Stimulated activated CD4-positive, alpha-beta T cell treated with anti-CD3 and anti-CD28 coated beads, Interleukin-12 subunit alpha, Interleukin-12 subunit beta, amount 100 ng/mL, for 4 hours (primary cell): ENCODE results near the gene MUC20.
"Not testable (repeated sequence)": the region's sequence is repeated elsewhere in the genome, so short reads cannot be mapped to it uniquely, and the experiment has no call there.

Experiments
- DNase-seq: peaks from one replicate; pipeline ENCODE4 v3.0.0-alpha.2; 2020

The MUC20 gene

DNA sequence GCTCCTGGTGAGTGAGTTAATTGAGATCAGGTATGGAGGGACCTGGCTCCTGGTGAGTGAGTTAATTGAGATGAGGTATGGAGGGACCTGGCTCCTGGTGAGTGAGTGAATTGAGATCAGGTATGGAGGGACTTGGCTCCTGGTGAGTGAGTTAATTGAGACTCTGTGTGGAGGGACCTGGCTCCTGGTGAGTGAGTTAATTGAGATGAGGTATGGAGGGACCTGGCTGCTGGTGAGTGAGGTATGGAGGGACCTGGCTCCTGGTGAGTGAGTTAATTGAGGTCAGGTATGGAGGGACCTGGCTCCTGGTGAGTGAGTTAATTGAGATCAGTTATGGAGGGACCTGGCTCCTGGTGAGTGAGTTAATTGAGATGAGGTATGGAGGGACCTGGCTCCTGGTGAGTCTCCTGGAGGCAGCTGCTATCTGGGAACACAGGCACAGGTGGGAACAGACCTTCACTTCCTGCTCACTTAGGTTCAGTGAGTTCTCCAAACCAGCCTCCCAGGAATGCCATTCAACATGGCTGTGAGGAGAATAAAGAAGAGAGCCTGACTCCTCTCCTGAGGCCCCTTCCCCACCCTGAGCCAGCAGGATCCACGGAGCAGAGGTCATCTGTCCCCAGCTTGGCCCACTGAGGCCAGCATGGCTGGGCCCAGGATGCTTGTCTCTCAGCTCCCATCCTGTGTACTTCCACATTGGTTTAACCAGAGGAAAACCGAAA, 9.5 kb upstream of the MUC20 start:
- DNase-seq = not testable (repeated sequence)

DNA sequence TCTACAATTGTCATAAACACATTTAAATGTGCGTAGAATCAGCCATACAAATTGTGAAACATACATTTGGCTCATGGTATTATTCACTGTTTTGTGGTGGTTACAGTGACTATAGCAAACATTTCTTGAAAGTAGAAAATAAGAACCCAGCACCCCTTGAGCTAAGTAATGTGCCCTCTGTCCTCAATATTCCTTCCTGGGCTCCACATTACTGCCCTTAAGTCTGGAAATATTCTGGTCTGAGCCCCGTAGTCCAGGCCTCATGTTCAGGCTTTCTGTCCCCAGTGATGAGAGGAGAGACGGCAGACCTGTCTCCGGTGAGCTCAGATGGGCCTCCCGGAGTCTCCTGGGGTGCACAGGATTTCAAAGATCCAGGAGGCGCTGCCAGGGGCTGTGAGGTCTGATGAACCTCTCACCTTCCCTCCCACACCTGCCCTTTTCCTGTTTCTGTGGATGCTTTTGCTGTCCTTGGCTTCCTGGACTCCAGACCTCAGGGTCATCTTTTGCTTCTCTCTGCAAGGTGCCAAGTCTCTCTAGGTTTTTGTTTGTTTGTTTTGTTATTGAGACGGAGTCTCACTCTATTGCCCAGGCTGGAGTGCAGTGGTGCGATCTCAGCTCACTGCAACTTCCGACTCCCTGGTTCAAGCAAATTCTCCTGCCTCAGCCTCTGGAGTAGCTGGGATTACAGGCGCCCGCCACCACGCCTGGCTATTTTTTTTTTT, 8.8 kb upstream of the MUC20 start:
- no peak for DNase-seq

DNA sequence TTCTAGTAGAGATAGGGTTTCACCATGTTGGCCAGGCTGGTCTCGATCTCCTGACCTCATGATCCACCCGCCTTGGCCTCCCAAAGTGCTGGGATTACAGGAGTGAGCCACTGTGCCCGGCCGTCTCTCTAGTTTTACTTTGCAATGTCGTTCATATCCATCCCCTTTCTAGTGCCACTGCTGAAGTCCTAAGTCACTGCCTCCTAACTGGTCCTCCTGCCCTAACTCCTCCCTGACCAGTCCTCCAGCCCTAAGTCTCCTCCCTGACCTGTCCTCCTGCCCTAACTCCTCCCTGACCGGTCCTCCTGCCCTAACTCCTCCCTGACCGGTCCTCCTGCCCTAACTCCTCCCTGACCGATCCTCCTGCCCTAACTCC, 8.3 kb upstream of the MUC20 start:
- not testable (repeated sequence) for DNase-seq

DNA sequence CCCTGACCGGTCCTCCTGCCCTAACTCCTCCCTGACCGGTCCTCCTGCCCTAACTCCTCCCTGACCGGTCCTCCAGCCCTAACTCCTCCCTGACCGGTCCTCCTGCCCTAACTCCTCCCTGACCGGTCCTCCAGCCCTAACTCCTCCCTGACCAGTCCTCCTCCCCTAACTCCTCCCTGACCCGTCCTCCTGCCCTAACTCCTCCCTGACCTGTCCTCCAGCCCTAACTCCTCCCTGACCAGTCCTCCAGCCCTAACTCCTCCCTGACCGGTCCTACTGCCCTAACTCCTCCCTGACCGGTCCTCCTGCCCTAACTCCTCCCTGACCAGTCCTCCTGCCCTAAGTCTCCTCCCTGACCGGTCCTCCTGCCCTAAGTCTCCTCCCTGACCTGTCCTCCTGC, 7.6 kb upstream of the MUC20 start:
- not testable (repeated sequence) for DNase-seq

DNA sequence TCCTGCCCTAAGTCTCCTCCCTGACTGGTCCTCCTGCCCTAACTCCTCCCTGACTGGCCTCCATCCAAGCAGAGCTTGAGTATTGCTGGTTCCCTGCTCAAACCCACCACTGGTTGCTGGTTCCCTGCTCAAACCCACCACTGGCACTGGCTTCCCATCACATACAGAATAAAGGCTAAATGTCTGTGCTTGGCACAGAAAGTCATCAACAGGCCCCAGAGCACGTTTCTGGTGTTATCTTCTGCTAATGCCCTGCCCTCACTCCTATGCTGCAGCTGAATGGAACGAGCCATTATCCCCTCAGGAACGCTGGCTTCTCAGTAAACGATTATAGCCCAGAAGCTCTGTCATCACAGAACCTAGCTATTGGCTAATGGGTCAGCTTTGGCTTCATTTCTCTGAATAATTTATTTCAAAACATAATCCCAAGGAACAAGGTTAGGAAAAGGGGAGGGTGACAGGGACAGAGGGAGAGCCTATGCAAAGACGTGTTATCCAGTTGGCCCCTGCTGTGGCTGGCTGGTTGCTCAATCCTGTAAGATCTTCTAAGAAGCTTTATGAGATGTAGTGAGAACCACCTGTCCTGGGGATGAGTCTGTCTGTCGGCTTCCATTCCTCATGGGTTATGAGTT, 6.3 kb upstream of the MUC20 start:
- DNase-seq = no peak

DNA sequence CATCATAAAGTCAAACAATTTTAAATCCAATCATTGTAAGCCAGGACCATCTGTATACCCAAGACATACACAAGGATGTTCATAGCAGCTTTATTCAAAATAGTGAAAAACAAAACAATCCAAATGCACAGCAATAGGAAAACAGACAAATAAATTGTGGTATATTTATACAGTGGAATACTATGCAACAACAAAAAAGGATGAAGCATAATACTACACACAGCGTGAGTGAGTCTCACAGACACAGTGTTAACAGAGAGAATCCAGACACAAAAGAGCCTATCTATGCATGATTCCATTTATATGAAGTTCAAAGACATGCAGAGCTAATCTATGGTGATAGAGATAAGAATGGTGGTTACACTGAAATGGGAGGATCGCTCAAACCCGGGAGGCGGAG, 5.6 kb upstream of the MUC20 start:
- DNase-seq = no peak

DNA sequence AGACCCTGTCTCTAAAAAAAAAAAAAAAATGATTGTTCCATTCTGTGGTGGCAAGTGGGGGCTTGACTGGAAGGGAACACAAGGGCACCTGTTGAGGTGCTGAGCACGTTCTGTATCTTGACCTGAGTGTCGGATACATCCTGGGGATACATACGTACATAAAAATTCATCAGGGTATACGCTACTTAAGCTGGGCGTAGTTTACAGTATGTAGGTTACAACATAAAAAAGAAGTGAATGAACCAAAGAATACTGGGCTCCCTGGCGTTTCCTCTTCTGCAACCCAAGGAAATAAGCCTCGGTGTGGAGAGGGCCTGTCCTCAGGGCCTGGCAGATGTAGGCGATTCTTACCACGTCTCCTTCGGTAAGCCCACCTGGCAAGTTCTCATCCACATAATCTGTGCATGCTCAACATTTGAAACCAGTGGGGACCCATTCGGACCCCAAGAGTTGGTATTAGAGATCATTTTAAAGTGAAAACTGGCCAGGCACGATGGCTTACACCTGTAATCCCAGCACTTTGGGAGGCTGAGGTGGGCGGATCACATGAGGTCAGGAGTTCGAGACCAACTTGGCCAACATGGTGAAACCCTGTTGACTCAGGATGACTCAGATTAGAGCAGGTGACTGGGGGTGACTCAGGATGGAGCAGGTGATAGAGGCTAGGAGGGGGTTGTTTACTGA, 5.1 kb upstream of the MUC20 start:
- DNase-seq = peak; percentile 18

DNA sequence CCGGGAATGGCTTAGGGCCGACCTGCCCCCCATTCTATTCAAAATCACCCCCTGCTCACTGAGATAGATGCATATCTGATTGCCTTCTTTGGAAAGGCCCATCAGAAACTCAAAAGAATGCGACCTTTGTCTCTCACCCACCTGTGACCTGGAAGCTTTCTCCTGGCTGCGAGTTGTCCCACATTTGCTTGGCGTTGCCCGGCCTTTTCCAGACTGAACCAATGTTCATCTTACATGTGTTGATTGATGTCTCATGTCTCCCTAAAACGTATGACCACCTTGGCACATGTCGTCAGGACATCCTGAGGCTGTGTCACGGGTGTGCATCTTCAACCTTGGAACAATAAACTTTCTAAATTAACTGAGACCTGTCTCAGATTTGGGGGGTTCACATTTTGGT, 3.4 kb upstream of the MUC20 start:
- DNase-seq = no peak

DNA sequence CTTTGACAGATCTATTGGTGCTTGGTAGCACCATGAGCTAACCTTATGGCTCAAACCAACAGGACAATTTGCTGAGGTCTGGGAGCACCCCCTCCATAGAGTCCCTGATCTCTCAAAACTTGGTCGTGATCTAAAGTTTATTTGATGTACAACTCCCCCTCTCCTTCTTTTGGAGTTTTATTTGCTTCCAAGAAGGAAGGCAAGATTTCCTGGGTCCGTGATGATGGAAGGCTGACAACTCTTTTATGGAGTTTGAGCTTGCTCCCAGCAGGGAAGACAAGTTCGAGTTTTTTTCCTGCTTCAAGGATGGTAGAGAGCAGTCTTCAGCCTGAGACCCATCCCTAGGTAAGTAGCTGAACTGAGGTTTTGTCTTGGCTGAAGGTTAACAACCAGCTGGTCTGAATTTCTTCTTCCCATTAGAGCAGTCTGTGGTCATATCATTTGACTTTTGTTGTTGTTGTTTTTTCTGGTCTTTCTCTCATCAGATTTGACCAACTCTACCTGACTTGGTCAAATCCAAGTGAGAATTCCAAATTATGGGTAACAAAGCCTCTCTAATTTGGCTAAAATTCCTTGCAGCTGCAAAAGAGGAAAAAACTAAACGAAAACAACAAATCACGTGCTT, 2.8 kb upstream of the MUC20 start:
- DNase-seq = no peak

DNA sequence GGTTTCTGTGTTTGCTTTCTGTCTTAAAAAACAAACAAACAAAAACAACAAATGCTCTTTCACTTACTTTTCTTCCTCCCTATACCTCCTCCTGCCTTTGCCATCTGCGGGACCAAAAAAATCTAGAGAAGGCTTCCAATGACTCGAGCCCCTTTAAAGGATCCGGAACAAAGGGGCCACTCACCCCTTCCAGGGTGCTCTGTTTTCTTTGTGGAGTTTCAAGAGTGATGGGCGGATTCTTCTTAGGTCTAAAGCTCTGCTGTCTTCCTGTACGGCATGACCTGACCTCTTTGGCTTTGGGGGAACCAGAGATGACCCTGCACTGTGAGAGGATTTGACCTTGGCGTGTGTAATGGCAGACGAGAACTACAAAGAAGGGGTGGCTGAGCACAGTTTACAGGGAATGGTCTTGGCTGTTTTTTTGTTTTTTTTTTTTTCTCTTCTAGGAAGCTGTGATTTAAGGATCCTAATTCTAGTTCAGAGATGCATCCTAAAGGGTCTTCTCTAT, 2.2 kb upstream of the MUC20 start:
- no peak for DNase-seq

DNA sequence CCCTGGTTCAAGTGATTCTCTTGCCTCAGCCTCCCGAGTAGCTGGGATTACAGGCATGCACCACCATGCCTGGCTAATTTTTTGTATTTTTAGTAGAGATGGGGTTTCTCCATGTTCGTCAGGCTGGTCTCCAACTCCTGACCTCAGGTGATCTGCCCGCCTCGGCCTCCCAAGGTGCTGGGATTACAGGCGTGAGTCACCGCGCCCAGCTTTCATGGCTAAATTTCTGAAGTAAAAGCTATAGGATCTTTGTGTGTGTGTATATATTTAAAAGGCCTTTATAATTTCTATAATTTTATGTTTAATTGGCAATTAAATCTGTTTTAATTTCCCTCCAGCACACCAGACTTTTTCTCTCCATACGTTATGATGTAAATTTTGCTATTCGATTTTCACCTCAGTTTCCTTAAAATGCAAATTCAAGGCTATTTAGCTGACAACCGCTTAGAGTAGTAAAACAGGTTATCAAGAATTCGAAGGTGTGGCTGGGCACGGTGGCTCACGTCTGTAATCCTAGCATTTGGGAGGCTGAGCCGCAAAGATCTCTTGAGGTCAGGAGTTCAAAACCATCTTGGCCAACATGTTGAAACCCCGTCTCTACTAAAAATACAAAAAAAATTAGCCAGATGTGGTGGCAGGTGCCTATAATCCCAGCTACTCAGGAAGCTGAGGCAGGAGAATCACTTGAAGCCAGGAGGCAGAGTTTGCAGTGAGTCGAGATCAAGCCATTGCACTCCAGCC, 1.1 kb upstream of the MUC20 start:
- DNase-seq = not testable (repeated sequence)

DNA sequence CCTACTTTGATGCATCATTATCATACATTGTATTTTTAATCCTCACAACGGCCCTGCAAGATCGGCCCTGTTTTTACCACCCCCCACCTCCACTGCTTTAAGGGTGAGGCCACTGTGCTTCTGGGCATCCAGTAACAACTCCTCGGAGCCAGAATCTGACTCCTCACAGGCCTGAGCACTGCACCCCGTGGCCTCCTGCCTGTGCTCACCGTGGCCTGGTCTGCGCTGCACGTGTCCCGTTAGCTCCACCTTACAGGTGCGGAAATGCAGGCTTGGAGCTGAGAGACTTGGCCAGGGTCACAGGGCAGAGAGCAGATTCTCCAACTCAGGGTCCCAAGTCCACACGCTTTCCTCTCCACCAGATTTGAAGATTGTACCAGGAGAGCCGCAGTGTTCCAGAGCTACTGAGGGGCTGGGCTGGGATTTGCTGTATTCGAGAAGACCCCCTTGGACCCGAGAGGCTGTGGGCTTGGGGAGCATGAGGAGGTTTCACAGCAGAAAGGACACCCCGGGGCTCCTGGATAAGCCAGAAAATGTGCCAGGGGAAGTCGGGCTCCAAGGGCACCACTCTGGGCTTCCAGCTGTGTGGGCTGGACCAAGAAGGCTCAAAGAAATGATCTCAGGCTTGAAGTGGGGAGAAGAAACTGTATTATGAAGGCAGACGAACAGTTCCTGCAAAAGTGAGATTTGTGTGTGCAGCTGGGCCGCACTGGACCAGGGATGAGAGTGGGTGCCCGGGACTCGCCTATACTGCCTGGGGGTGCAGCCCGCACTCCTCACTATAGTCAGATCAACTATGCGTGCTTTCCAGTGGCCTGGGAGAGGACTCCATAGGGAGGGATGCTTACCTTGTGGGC, 1.6 kb downstream of the MUC20 start:
- DNase-seq = not testable (repeated sequence)

DNA sequence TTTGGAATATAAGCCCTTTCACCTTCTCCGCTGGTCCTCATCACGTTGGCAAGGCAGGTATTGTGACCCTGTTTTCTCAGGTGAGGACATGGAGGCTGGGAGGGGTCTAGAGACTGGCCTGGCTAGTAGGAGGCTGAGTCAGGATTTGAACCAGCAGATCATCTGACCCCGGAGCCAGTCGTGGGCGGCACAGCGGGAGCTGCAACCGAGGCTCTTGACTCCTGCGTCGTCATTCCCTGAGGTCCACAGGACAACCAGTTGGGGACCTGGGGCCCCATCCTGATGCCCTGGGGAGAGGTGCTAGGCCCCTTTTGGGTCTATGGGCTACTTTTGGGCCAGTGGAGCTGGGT, 2.2 kb downstream of the MUC20 start:
- DNase-seq = not testable (repeated sequence)

DNA sequence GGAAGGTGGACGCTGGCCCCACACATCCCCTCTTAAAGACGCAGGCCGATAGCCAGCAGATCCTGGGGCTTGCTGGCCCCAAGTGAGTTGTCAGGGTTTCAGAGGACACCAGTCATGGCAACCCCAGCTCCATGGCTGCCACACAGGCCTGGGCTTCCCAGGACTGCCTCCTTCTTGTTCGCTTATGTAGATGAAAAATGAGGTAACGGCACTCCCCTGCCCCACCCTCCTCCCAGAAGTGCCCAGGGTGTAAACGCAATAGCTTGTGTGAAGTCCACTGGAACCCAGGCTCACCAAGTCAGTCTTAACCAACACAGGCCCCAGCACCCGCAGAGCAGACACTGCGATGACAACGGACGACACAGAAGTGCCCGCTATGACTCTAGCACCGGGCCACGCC, 3.6 kb downstream of the MUC20 start:
- not testable (repeated sequence) for DNase-seq

DNA sequence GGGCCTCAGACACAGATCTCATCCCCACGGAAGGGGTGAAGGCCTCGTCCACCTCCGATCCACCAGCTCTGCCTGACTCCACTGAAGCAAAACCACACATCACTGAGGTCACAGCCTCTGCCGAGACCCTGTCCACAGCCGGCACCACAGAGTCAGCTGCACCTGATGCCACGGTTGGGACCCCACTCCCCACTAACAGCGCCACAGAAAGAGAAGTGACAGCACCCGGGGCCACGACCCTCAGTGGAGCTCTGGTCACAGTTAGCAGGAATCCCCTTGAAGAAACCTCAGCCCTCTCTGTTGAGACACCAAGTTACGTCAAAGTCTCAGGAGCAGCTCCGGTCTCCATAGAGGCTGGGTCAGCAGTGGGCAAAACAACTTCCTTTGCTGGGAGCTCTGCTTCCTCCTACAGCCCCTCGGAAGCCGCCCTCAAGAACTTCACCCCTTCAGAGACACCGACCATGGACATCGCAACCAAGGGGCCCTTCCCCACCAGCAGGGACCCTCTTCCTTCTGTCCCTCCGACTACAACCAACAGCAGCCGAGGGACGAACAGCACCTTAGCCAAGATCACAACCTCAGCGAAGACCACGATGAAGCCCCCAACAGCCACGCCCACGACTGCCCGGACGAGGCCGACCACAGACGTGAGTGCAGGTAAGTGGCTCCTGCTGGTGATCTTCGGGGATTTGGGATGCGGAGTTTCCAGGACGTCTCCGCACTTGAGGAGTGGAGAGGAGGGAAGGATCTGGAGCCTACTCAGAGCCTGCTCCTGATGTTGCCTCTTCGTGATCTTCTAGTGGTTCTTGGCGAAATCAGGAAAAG, 5.3 kb downstream of the MUC20 start:
- DNase-seq = not testable (repeated sequence)

DNA sequence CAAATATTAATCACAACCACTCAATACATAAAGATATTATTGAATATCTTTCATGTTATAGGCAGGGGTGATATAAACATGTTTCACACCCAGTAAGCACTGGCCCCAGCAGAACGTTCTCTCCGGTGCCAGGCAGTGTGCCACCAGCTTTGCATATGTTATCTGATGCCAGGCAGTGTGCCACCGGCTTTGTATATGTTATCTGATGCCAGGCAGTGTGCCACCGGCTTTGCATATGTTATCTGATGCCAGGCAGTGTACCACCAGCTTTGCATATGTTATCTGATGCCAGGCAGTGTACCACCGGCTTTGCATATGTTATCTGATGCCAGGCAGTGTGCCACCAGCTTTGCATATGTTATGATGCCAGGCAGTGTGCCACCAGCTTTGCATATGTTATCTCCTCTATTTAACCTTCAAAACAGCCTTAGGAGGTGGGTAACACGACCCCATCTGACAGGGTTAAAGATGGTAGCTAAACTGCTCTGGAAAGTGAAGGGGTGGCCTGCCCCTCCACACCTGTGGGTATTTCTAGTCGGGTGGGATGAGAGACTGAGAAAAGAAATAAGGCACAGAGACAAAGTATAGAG, 6.9 kb downstream of the MUC20 start:
- no peak for DNase-seq

DNA sequence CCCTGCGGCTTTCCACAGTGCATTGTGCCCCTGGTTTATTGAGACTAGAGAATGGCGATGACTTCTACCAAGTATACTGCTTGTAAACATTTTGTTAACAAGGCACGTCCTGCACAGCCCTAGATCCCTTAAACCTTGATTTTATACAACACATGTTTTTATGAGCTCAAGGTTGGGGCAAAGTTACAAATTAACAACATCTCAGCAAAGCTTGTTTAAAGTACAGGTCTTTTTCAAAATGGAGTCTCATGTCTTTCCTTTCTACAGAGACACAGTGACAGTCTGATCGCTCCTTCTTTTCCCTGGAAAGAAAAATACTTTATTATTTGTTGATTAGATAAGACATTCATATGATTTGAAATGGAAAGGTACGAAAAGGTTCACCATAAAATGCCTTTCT, 8.0 kb downstream of the MUC20 start:
- DNase-seq = not testable (repeated sequence)

DNA sequence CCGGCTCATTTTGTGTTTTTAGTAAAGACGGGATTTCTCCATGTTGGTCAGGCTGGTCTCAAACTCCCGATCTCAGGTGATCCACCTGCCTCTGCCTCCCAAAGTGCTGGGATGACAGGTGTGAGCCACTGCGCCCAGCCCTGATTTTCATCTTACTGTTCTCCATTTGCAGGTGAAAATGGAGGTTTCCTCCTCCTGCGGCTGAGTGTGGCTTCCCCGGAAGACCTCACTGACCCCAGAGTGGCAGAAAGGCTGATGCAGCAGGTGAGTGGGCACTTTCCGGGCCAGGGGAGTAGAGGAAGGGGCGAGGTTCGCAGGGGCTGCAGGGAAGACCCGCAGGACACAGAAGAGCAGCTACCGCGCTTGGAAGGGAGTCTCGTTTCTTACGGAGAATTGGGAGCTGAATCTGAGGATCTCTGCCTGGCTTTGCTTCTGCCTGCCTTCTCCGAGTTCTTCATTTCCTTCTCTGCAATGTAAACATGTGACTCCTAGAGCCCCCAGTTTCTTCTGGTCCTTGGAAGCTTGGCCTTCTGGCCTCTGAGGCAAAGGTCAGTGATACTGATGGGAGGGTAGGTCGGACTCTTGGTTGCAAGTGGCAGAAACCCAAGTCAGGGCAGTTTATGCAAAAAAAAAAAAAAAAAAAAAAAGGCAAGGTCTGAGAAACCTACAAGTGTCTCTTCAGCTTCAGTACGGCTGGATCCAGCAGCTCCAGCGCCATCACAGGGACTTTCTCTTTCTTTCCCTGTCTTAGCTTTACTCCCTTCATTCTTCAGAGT, 8.9 kb downstream of the MUC20 start:
- no peak for DNase-seq

DNA sequence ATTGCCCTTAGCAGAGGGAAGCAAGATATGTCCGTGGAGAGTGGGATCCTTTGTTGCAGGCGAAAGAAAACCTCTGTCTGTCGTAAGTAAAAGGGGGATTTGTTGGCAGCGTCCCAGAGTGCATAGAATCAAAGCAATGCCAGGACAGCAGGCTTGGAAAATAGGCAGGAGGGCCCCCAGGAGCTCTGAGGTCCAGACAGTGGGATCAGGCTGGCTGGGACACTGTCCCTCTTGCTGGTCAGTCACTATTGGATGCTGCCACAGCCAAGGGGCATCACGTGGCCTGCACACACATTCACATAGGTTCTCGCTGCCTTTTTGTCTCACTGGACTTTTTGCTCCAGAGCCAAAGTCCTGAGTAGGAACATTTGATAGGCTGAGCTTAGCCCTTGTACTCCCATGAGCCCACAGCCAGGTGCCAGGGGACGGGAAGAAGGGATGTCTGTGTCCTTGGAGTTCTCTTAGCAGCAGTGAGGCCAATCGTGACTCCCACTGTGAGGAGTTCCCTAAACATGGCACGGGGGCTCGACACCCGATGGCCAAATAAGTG, 10.7 kb downstream of the MUC20 start:
- no peak for DNase-seq
